Caco-2 (cell line): ENCODE results near the gene RARA. TPM values are rescaled to one million over a fixed set of nuclear protein-coding genes. Genes with fewer than 3 reads are reported as not detected.

Experiments used
- BruUV-seq: library from RNA; stranded (reverse); fragments of 400-500 nt; replicated peaks from 2 replicates; lab custom pipeline; 2021; lab: Mats Ljungman, UMichigan
- CTCF ChIA-PET: fragments of 300-600 bp; sonication (Branson Sonifier 250); formaldehyde crosslinking; loops from one replicate; lab custom pipeline; 2022; ENCODE audit warnings: antibody characterized with exemption; lab: Charles Lee
- POLR2A ChIA-PET: fragments of 300-600 bp; sonication (Branson Sonifier 250); formaldehyde crosslinking; loops from one replicate; lab custom pipeline; 2022; ENCODE audit warnings: antibody characterized with exemption; lab: Charles Lee
- DNase-seq, 2 experiments: peaks; one replicate each; pipeline versions ENCODE4 v3.0.0 to v3.0.0-alpha.2; 2020 to 2022
- H3K27me3 ChIP-seq: replicated peaks from 2 replicates; pipeline ENCODE4 v1.6.0; 2011; ENCODE audit warnings: low read length; ENCODE audit not compliant: control insufficient read depth, insufficient read depth
- H3K36me3 ChIP-seq: 2 replicates; pipeline ENCODE4 v1.5.1; 2011; ENCODE audit warnings: low read length; ENCODE audit not compliant: control insufficient read depth, insufficient read depth
- H3K4me1 ChIP-seq: fragments of 250-450 bp; sonication (Bioruptor Pico); 2 replicates; pipeline ENCODE4 v1.5.1; 2020; ENCODE audit warnings: mild to moderate bottlenecking
- H3K4me3 ChIP-seq: 2 replicates; pipeline ENCODE4 v1.5.1; 2011; ENCODE audit warnings: low read depth, mild to moderate bottlenecking, control low read depth, low read length
- H3K9me3 ChIP-seq: fragments of 250-450 bp; sonication (Bioruptor Pico); 2 replicates; pipeline ENCODE4 v1.5.1; 2020; ENCODE audit warnings: mild to moderate bottlenecking, moderate library complexity
- H3K27ac Mint-ChIP-seq: one replicate; pipeline ENCODE4 v1.8.0; 2022; ENCODE audit warnings: mixed read lengths; ENCODE audit not compliant: unreplicated experiment
- H3K27me3 Mint-ChIP-seq: one replicate; pipeline ENCODE4 v1.8.0; 2022; ENCODE audit warnings: mixed read lengths; ENCODE audit not compliant: insufficient read depth, unreplicated experiment
- H3K36me3 Mint-ChIP-seq: one replicate; pipeline ENCODE4 v1.8.0; 2022; ENCODE audit warnings: mild to moderate bottlenecking, mixed read lengths; ENCODE audit not compliant: insufficient read depth, unreplicated experiment
- H3K4me1 Mint-ChIP-seq: one replicate; pipeline ENCODE4 v1.8.0; 2022; ENCODE audit warnings: low read depth, mixed read lengths; ENCODE audit not compliant: unreplicated experiment
- H3K4me3 Mint-ChIP-seq: one replicate; pipeline ENCODE4 v1.8.0; 2022; ENCODE audit warnings: mild to moderate bottlenecking, moderate library complexity, mixed read lengths; ENCODE audit not compliant: unreplicated experiment
- H3K9me3 Mint-ChIP-seq: one replicate; pipeline ENCODE4 v1.8.0; 2022; ENCODE audit warnings: mixed read lengths; ENCODE audit not compliant: unreplicated experiment
- CTCF ChIP-seq, 2 experiments: fragments of 200-600 bp in 1 of 2; IDR thresholded peaks; 1 replicate in 1 of 2; 2 replicates in 1 of 2; pipeline versions ENCODE4 v1.5.1 to v1.8.0; 2011 to 2022; ENCODE audit warnings: antibody characterized with exemption in 1 of 2, control low read depth in 1 of 2, inconsistent platforms in 1 of 2, low read depth in 1 of 2, low read length in 1 of 2, mild to moderate bottlenecking in 1 of 2, moderate library complexity in 1 of 2; ENCODE audit not compliant: insufficient read depth in 1 of 2, severe bottlenecking in 1 of 2, unreplicated experiment in 1 of 2
- intact Hi-C: fragments of 100-400 bp; cut with micrococcal nuclease; formaldehyde crosslinking; loops from one replicate; pipeline ENCODE4 v1.10.0; 2022; ENCODE audit not compliant: unreplicated experiment
- total RNA-seq: library from RNA; stranded (reverse); gene quantifications from 2 replicates; pipeline ENCODE4 v1.2.3, GENCODE V29; 2022

Gene RARA
- total RNA-seq, 1 experiment from 2014 or later: 27.6 TPM

DNA sequence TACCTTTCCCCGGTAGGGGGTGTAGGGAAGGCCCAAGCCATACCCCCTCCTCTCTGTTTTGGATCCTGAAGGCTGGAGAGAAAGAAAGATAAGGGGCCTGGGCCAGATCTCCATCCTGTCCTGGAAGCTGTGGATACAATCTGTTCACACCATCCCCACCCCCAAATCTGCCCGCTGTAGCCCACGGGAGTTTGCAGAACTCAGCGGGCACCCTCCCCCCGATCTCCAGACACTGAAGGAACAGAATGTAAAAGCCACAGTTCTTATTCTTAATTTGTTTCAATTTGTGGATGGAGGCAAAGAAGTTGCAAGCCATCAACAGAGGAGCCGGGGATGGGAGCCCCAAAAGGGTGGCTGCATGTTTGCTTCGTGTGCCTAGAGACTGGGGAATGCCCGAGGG lies 28.4 kb downstream of the RARA start:
- Mint-ChIP-seq H3K36me3 (peaks cover 12% of the 10 kb centered on the region), H3K27me3 (no peaks in the 10 kb centered on the region), H3K4me3 (no peak overlapping the region), H3K27ac (no peak overlapping the region), H3K9me3 (no peaks in the 10 kb centered on the region), H3K4me1 (peaks cover 25% of the 10 kb centered on the region)
- Histone ChIP-seq H3K27me3 (no peaks in the 10 kb centered on the region), H3K9me3 (no peaks in the 10 kb centered on the region), H3K36me3 (no peaks in the 10 kb centered on the region), H3K4me3 (no peak overlapping the region), H3K4me1 (peaks cover 18% of the 10 kb centered on the region)
- no TSS peak for BruUV-seq
- intact Hi-C loops: no loop called here
- CTCF ChIA-PET: no interaction called here
- TF ChIP-seq CTCF (IDR thresholded peaks at IDR 0.05; ENCODE audit: insufficient read depth in 1 of 2, low read depth in 1 of 2, low read length in 1 of 2, severe bottlenecking in 1 of 2, unreplicated experiment in 1 of 2): no peak
- DNase-seq: no peak
- POLR2A ChIA-PET: no interaction called here

DNA sequence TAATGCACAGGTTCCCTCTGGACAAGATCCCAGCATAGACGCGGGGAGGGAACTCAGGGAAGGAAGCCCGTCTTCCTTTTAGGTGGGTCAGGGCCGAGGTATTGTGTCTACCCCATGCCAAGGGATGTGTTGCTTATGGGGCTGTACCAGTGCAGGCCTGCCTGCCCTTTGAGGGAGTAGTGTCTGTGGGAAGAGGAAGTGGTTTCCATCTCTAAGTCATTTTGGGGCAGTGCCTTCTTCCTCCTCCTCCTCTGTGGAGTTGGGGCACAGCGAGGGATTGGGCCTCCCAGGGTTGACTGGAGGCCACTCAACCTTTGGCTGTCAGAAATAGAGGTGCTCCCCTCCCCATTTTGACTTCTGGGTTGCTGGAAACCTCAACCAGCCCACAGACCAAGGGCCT lies 29.1 kb downstream of the RARA start:
- ChIA-PET CTCF (no interaction called here), POLR2A (no interaction called here)
- H3K4me3 ChIP-seq: no peak overlapping the region
- intact Hi-C loops: no loop called here
- TF ChIP-seq CTCF (IDR thresholded peaks at IDR 0.05; ENCODE audit: insufficient read depth in 1 of 2, low read depth in 1 of 2, low read length in 1 of 2, severe bottlenecking in 1 of 2, unreplicated experiment in 1 of 2): no peak
- H3K4me3 Mint-ChIP-seq: no peak overlapping the region
- BruUV-seq: no TSS peak
- H3K27me3 Mint-ChIP-seq: no peaks in the 10 kb centered on the region
- H3K9me3 Mint-ChIP-seq: no peaks in the 10 kb centered on the region
- H3K9me3 ChIP-seq: no peaks in the 10 kb centered on the region
- H3K4me1 Mint-ChIP-seq: peaks cover 25% of the 10 kb centered on the region
- peaks cover 19% of the 10 kb centered on the region for H3K36me3 Mint-ChIP-seq
- peaks cover 22% of the 10 kb centered on the region for H3K4me1 ChIP-seq
- H3K27ac Mint-ChIP-seq: no peak overlapping the region
- H3K36me3 ChIP-seq: no peaks in the 10 kb centered on the region
- H3K27me3 ChIP-seq: no peaks in the 10 kb centered on the region
- DNase-seq: no peak

GRCh38 chr17:40338941-40339649 lies 30.1 kb downstream of the RARA start:
- Histone ChIP-seq H3K9me3 (no peaks in the 10 kb centered on the region), H3K4me1 (peaks cover 29% of the 10 kb centered on the region), H3K27me3 (no peaks in the 10 kb centered on the region), H3K4me3 (no peak overlapping the region), H3K36me3 (no peaks in the 10 kb centered on the region)
- peaks cover 19% of the 10 kb centered on the region for H3K36me3 Mint-ChIP-seq
- no peak for DNase-seq
- H3K27ac Mint-ChIP-seq: no peak overlapping the region
- no peaks in the 10 kb centered on the region for H3K27me3 Mint-ChIP-seq
- intact Hi-C loops: no loop called here
- H3K4me3 Mint-ChIP-seq: no peak overlapping the region
- BruUV-seq: no TSS peak
- ChIA-PET CTCF (interaction anchor here (1.1 kb wide), 1 partner anchor 22 kb away, joined by 5 read pairs; no protein-coding TSS in a partner anchor), POLR2A (interaction anchor here (0.6 kb wide), 1 partner anchor 199 kb away, joined by 4 read pairs; no protein-coding TSS in a partner anchor)
- H3K4me1 Mint-ChIP-seq: peaks cover 26% of the 10 kb centered on the region
- no peak for TF ChIP-seq CTCF (IDR thresholded peaks at IDR 0.05; ENCODE audit: insufficient read depth in 1 of 2, low read depth in 1 of 2, low read length in 1 of 2, severe bottlenecking in 1 of 2, unreplicated experiment in 1 of 2)
- H3K9me3 Mint-ChIP-seq: no peaks in the 10 kb centered on the region
